Measurements from ENCODE around the gene RPL37. TPM values are rescaled to one million over a fixed set of nuclear protein-coding genes. Genes with fewer than 3 reads are reported as not detected.

RPL37 gene
- total and polyA plus RNA-seq, 2 donors (not counting 3 experiments of a cell fraction or from before 2014, with no cell fraction given) = 259 to 1,348 TPM

DNA sequence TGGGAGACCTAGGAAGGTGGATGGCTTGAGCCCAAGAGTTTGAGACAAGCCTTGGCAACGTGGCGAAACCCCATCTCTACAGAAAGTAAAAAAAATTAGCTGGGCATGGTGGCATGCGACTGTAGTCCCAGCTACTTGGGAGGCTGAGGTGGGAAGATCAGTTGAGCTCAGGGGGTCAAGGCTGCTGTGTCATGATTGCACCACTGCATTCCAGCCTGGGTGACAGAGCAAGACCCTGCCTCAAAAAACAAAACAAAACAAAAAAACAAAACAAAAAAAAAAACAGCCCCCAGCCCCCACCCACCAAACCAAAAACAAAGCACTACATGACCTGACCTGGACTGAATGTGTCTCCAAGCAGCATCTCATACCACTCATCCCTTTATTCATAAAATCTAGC is 40.9 kb upstream of the RPL37 start:
- H3K9me1 ChIP-seq (replicated peaks; ENCODE audit: control insufficient read depth, extremely low read depth, insufficient read depth, low read length) = no peaks in the 10 kb centered on the region
- POLR2A ChIA-PET = no interaction called here
- FAIRE-seq (no peak), DNase-seq (ENCODE audit: low read depth, low spot score) (no peak)
- no peaks in the 10 kb centered on the region for H3K9me3 ChIP-seq (replicated peaks; ENCODE audit: control insufficient read depth, insufficient read depth, low read length)
- intact Hi-C loops (cut with micrococcal nuclease) = loop anchor here (5.0 kb wide), 1 partner anchor 104 kb away; no protein-coding TSS in a partner anchor
- H3K27me3 ChIP-seq (ENCODE audit: control insufficient read depth in 2 of 2, insufficient read depth in 2 of 2, low read length in 2 of 2) = no peaks in the 10 kb centered on the region
- no peaks in the 10 kb centered on the region for H3K4me1 ChIP-seq (ENCODE audit: control insufficient read depth, extremely low read depth, insufficient read depth, low read length)
- dilution Hi-C loops (cut with MboI; ENCODE audit: extremely low pct_ligation_motif_present, low sequenced_read_pairs) = no loop called here
- H3K4me2 ChIP-seq (ENCODE audit: insufficient read depth, low read length) = no peak overlapping the region
- BruUV-seq (replicated peaks) = no TSS peak
- TF ChIP-seq FOS (IDR thresholded peaks at IDR 0.05; ENCODE audit: borderline replicate concordance, insufficient read depth, low read length) (no peak), GATA2 (IDR thresholded peaks at IDR 0.05; ENCODE audit: insufficient read depth, insufficient read length, low read depth, low read length) (no peak)
- no peaks in the 10 kb centered on the region for H4K20me1 ChIP-seq (replicated peaks; ENCODE audit: control insufficient read depth, extremely low read depth, insufficient read depth, low read length)
- H2AFZ ChIP-seq (ENCODE audit: low read depth, low read length) = no peak overlapping the region
- CTCF ChIA-PET = interaction anchor here (0.6 to 0.8 kb wide), 2 partner anchors 19 to 190 kb away, joined by 3 read pairs; no protein-coding TSS in a partner anchor
- H3K79me2 ChIP-seq (ENCODE audit: control insufficient read depth, insufficient read depth, low read length) = no peaks in the 10 kb centered on the region
- H3K4me3 ChIP-seq (replicated peaks in 1 of 3; ENCODE audit: insufficient read depth in 1 of 3, low read depth in 1 of 3, low read length in 3 of 3) = no peak overlapping the region
- no peak overlapping the region for H3K27ac ChIP-seq (ENCODE audit: insufficient read depth, low read depth, low read length)
- H3K9ac ChIP-seq (replicated peaks; ENCODE audit: extremely low read depth, insufficient read depth, low read length) = no peak overlapping the region
- H3K36me3 ChIP-seq (ENCODE audit: control insufficient read depth in 2 of 2, extremely low read depth in 1 of 2, insufficient read depth in 2 of 2, low read length in 2 of 2) = no peaks in the 10 kb centered on the region

DNA sequence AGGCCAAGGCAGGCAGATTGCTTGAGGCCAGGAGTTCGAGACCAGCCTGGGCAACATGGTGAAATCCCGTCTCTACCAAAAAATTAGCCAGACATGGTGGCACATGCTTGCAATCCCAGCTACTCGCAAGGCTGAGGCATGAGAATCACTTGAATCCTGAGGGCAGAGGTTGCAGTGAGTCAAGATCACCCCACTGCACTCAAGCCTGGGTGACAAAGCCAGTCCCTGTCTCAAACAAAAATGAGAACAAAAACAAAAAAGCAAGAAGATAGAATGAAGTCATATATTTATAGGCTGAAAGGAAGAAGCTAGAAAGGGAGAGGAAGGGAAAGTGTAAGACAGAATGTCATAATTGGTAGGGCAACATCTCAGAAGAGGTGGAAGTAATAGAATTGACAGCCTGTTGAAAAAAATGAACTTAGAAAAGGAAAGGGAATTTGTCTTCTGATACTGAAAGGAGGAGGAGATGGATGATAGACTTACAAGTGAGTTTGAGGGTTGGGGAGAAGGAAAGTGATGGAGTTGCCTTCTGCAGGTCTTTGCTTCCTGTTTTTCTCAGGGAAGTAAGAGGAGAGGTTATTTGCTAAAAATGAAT is 38.4 kb upstream of the RPL37 start:
- no peak for DNase-seq (ENCODE audit: low read depth, low spot score)
- Histone ChIP-seq H3K27ac (ENCODE audit: insufficient read depth, low read depth, low read length) (no peak overlapping the region), H3K4me1 (ENCODE audit: control insufficient read depth, extremely low read depth, insufficient read depth, low read length) (no peaks in the 10 kb centered on the region), H3K9me1 (replicated peaks; ENCODE audit: control insufficient read depth, extremely low read depth, insufficient read depth, low read length) (no peaks in the 10 kb centered on the region), H3K9me3 (replicated peaks; ENCODE audit: control insufficient read depth, insufficient read depth, low read length) (no peaks in the 10 kb centered on the region), H3K4me3 (replicated peaks in 1 of 3; ENCODE audit: insufficient read depth in 1 of 3, low read depth in 1 of 3, low read length in 3 of 3) (no peak overlapping the region), H4K20me1 (replicated peaks; ENCODE audit: control insufficient read depth, extremely low read depth, insufficient read depth, low read length) (no peaks in the 10 kb centered on the region), H3K79me2 (ENCODE audit: control insufficient read depth, insufficient read depth, low read length) (no peaks in the 10 kb centered on the region), H3K36me3 (ENCODE audit: control insufficient read depth in 2 of 2, extremely low read depth in 1 of 2, insufficient read depth in 2 of 2, low read length in 2 of 2) (no peaks in the 10 kb centered on the region), H3K27me3 (ENCODE audit: control insufficient read depth in 2 of 2, insufficient read depth in 2 of 2, low read length in 2 of 2) (no peaks in the 10 kb centered on the region), H2AFZ (ENCODE audit: low read depth, low read length) (no peak overlapping the region), H3K4me2 (ENCODE audit: insufficient read depth, low read length) (no peak overlapping the region), H3K9ac (replicated peaks; ENCODE audit: extremely low read depth, insufficient read depth, low read length) (no peak overlapping the region)
- ChIA-PET POLR2A (no interaction called here), CTCF (no interaction called here)
- dilution Hi-C loops (cut with MboI; ENCODE audit: extremely low pct_ligation_motif_present, low sequenced_read_pairs) = no loop called here
- no peak for FAIRE-seq
- no TSS peak for BruUV-seq (replicated peaks)
- intact Hi-C loops (cut with micrococcal nuclease) = no loop called here
- no peak for TF ChIP-seq JUN (IDR thresholded peaks at IDR 0.05; ENCODE audit: borderline replicate concordance, insufficient read depth, insufficient read length, low read depth)
- no peak for TF ChIP-seq GATA2 (IDR thresholded peaks at IDR 0.05; ENCODE audit: insufficient read depth, insufficient read length, low read depth, low read length)
- TF ChIP-seq POLR2AphosphoS5 (IDR thresholded peaks at IDR 0.05; ENCODE audit: insufficient read depth, low read depth, low read length) = no peak
- TF ChIP-seq EZH2 (IDR thresholded peaks at IDR 0.05; ENCODE audit: borderline replicate concordance, low read depth, low read length, severe bottlenecking) = no peak
- TF ChIP-seq, protein P1, sequence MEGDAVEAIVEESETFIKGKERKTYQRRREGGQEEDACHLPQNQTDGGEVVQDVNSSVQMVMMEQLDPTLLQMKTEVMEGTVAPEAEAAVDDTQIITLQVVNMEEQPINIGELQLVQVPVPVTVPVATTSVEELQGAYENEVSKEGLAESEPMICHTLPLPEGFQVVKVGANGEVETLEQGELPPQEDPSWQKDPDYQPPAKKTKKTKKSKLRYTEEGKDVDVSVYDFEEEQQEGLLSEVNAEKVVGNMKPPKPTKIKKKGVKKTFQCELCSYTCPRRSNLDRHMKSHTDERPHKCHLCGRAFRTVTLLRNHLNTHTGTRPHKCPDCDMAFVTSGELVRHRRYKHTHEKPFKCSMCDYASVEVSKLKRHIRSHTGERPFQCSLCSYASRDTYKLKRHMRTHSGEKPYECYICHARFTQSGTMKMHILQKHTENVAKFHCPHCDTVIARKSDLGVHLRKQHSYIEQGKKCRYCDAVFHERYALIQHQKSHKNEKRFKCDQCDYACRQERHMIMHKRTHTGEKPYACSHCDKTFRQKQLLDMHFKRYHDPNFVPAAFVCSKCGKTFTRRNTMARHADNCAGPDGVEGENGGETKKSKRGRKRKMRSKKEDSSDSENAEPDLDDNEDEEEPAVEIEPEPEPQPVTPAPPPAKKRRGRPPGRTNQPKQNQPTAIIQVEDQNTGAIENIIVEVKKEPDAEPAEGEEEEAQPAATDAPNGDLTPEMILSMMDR (IDR thresholded peaks at IDR 0.05; ENCODE audit: extremely low read depth in 1 of 2, insufficient read depth in 1 of 2, low read depth in 1 of 2, low read length in 2 of 2) = no peak
- TF ChIP-seq FOS (IDR thresholded peaks at IDR 0.05; ENCODE audit: borderline replicate concordance, insufficient read depth, low read length) = no peak
- TF ChIP-seq, protein P2, sequence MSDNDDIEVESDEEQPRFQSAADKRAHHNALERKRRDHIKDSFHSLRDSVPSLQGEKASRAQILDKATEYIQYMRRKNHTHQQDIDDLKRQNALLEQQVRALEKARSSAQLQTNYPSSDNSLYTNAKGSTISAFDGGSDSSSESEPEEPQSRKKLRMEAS (IDR thresholded peaks at IDR 0.05; ENCODE audit: insufficient read depth, insufficient read length) = no peak
- no peak for TF ChIP-seq MYC (IDR thresholded peaks at IDR 0.05; ENCODE audit: low read depth, low read length)
- TF ChIP-seq POLR2A (IDR thresholded peaks at IDR 0.05; ENCODE audit: low read depth, low read length) = no peak
